DOHH2 (cell line): Measurements from ENCODE around the gene ARID3A.

Source experiments
- CTCF ChIP-seq: fragments of 200-600 bp; sonication (generic); IDR thresholded peaks from one replicate; pipeline ENCODE4 v1.5.1; 2014; ENCODE audit warnings: antibody characterized with exemption, mild to moderate bottlenecking, low read depth, low read length; ENCODE audit not compliant: poor library complexity, severe bottlenecking
- EZH2phosphoT487 ChIP-seq: fragments of 200-600 bp; sonication (generic); IDR thresholded peaks from 2 replicates; pipeline ENCODE4 v1.6.1; 2017; ENCODE audit warnings: borderline replicate concordance, mild to moderate bottlenecking, antibody characterized with exemption, low read length, moderate library complexity, mixed read lengths

GRCh38 chr19:1015782-1016646 is 90.2 kb downstream of the ARID3A start:
- TF ChIP-seq CTCF (no peak), EZH2phosphoT487 (no peak)
